Measurements from ENCODE around the gene ARID5B. TPM values are rescaled to one million over a fixed set of nuclear protein-coding genes. Genes with fewer than 3 reads are reported as not detected.

ARID5B gene
- total RNA-seq, 2 experiments from 2014 or later = 49.2 to 51.3 TPM

GRCh38 chr10:61878740-61879068 is 22.8 kb upstream of the ARID5B start:
- POLR2A ChIA-PET = interaction anchor here (1.5 kb wide), 1 partner anchor 8 kb away, joined by 4 read pairs; no protein-coding TSS in a partner anchor
- Mint-ChIP-seq H3K4me1 (ENCODE audit: low read depth) (peaks cover 9% of the 10 kb centered on the region), H3K36me3 (ENCODE audit: low read depth) (no peaks in the 10 kb centered on the region), H3K9me3 (no peaks in the 10 kb centered on the region), H3K4me3 (no peak overlapping the region), H3K27ac (no peak overlapping the region), H3K27me3 (no peaks in the 10 kb centered on the region)
- DNase-seq (no peak), ATAC-seq (ENCODE audit: poor library complexity) (no peak)
- Histone ChIP-seq H3K9me3 (ENCODE audit: control insufficient read depth in 1 of 2, insufficient read depth in 1 of 2, low read length in 2 of 2) (no peaks in the 10 kb centered on the region), H3K27me3 (ENCODE audit: control insufficient read depth in 1 of 2, insufficient read depth in 2 of 2, low read length in 2 of 2) (no peaks in the 10 kb centered on the region), H3K36me3 (ENCODE audit: insufficient read depth, low read length) (no peaks in the 10 kb centered on the region), H3K4me3 (ENCODE audit: low read length) (no peak overlapping the region), H3K4me1 (ENCODE audit: insufficient read depth, low read length) (no peaks in the 10 kb centered on the region), H3K27ac (ENCODE audit: low read depth in 1 of 2, low read length in 2 of 2) (no peak overlapping the region)
- CTCF ChIA-PET = no interaction called here
- TF ChIP-seq CTCF (IDR thresholded peaks at IDR 0.05) = no peak
- intact Hi-C loops (cut with DNase I, micrococcal nuclease) = no loop called here

- no peaks in the 10 kb centered on the region for H3K9me3 ChIP-seq (ENCODE audit: control insufficient read depth in 1 of 2, insufficient read depth in 1 of 2, low read length in 2 of 2)
- no peaks in the 10 kb centered on the region for H3K27me3 ChIP-seq (ENCODE audit: control insufficient read depth in 1 of 2, insufficient read depth in 2 of 2, low read length in 2 of 2)
- no peak overlapping the region for H3K27ac Mint-ChIP-seq
- no peaks in the 10 kb centered on the region for H3K4me1 ChIP-seq (ENCODE audit: insufficient read depth, low read length)
- peaks cover 9% of the 10 kb centered on the region for H3K4me1 Mint-ChIP-seq (ENCODE audit: low read depth)
- intact Hi-C loops (cut with DNase I, micrococcal nuclease) = no loop called here
- CTCF ChIA-PET = no interaction called here
- ATAC-seq (ENCODE audit: poor library complexity) (no peak), DNase-seq (peak in 2 of 14 experiments; percentile 12 to 24)
- H3K9me3 Mint-ChIP-seq = no peaks in the 10 kb centered on the region
- no peak overlapping the region for H3K4me3 Mint-ChIP-seq
- POLR2A ChIA-PET = interaction anchor here (1.3 kb wide), 1 partner anchor 15 kb away, joined by 3 read pairs; no protein-coding TSS in a partner anchor
- no peaks in the 10 kb centered on the region for H3K27me3 Mint-ChIP-seq
- H3K36me3 Mint-ChIP-seq (ENCODE audit: low read depth) = no peaks in the 10 kb centered on the region
- no peak overlapping the region for H3K4me3 ChIP-seq (ENCODE audit: low read length)
- H3K36me3 ChIP-seq (ENCODE audit: insufficient read depth, low read length) = no peaks in the 10 kb centered on the region
- no peak overlapping the region for H3K27ac ChIP-seq (ENCODE audit: low read depth in 1 of 2, low read length in 2 of 2)
- TF ChIP-seq CTCF (IDR thresholded peaks at IDR 0.05) = no peak
These were observed 18.7 kb upstream of the ARID5B start for GRCh38 chr10:61882621-61883370.

GRCh38 chr10:61883371-61884025 is 18.0 kb upstream of the ARID5B start:
- H3K4me1 ChIP-seq (ENCODE audit: insufficient read depth, low read length) = no peaks in the 10 kb centered on the region
- Mint-ChIP-seq H3K9me3 (no peaks in the 10 kb centered on the region), H3K27me3 (no peaks in the 10 kb centered on the region), H3K27ac (no peak overlapping the region), H3K4me3 (no peak overlapping the region), H3K36me3 (ENCODE audit: low read depth) (no peaks in the 10 kb centered on the region), H3K4me1 (ENCODE audit: low read depth) (peaks cover 9% of the 10 kb centered on the region)
- H3K9me3 ChIP-seq (ENCODE audit: control insufficient read depth in 1 of 2, insufficient read depth in 1 of 2, low read length in 2 of 2) = no peaks in the 10 kb centered on the region
- no peak overlapping the region for H3K4me3 ChIP-seq (ENCODE audit: low read length)
- POLR2A ChIA-PET = interaction anchor here (1.3 kb wide), 1 partner anchor 16 kb away, joined by 3 read pairs; no protein-coding TSS in a partner anchor
- no peak for TF ChIP-seq CTCF (IDR thresholded peaks at IDR 0.05)
- DNase-seq = no peak
- CTCF ChIA-PET = interaction anchor here (1.7 kb wide), 1 partner anchor 9 kb away, joined by 3 read pairs; no protein-coding TSS in a partner anchor
- no peak for ATAC-seq (ENCODE audit: poor library complexity)
- no peaks in the 10 kb centered on the region for H3K36me3 ChIP-seq (ENCODE audit: insufficient read depth, low read length)
- no peak overlapping the region for H3K27ac ChIP-seq (ENCODE audit: low read depth in 1 of 2, low read length in 2 of 2)
- no peaks in the 10 kb centered on the region for H3K27me3 ChIP-seq (ENCODE audit: control insufficient read depth in 1 of 2, insufficient read depth in 2 of 2, low read length in 2 of 2)
- intact Hi-C loops (cut with DNase I, micrococcal nuclease) = no loop called here
